SK-N-SH (cell line): ENCODE data around the gene CHRND.

ENCODE experiments used
- CTCF ChIP-seq: fragments of 200-600 bp; sonication (generic); IDR thresholded peaks from 2 replicates; pipeline ENCODE4 v1.6.1; 2017; ENCODE audit warnings: antibody characterized with exemption, mild to moderate bottlenecking, moderate library complexity
- EZH2phosphoT487 ChIP-seq: fragments of 200-600 bp; sonication (generic); IDR thresholded peaks from 2 replicates; pipeline ENCODE4 v1.6.1; 2017; ENCODE audit warnings: low read depth, mixed run types, mild to moderate bottlenecking, antibody characterized with exemption, moderate library complexity, borderline replicate concordance
- FOXM1 ChIP-seq: IDR thresholded peaks from 2 replicates; pipeline ENCODE4 v1.4.0; 2012; ENCODE audit warnings: low read depth, mild to moderate bottlenecking
- GABPA ChIP-seq: IDR thresholded peaks from 2 replicates; pipeline ENCODE4 v1.4.0; 2012; ENCODE audit warnings: low read depth, mild to moderate bottlenecking
- NRF1 ChIP-seq: IDR thresholded peaks from 2 replicates; pipeline ENCODE4 v1.6.1; 2012; ENCODE audit warnings: low read depth, mild to moderate bottlenecking, low read length
- RAD21 ChIP-seq: IDR thresholded peaks from 2 replicates; pipeline ENCODE4 v1.6.1; 2012; ENCODE audit warnings: mild to moderate bottlenecking, low read length
- TAF1 ChIP-seq: IDR thresholded peaks from 2 replicates; pipeline ENCODE4 v1.6.1; 2012; ENCODE audit warnings: low read depth, mild to moderate bottlenecking, low read length, moderate library complexity, borderline replicate concordance
- YY1 ChIP-seq: IDR thresholded peaks from 2 replicates; pipeline ENCODE4 v1.4.0; 2012; ENCODE audit warnings: low read depth, mild to moderate bottlenecking
- TF ChIP-seq, protein P1 (sequence below): IDR thresholded peaks from 2 replicates; pipeline ENCODE4 v1.6.1; 2012; ENCODE audit warnings: mild to moderate bottlenecking, low read depth, low read length, moderate library complexity

DNA sequence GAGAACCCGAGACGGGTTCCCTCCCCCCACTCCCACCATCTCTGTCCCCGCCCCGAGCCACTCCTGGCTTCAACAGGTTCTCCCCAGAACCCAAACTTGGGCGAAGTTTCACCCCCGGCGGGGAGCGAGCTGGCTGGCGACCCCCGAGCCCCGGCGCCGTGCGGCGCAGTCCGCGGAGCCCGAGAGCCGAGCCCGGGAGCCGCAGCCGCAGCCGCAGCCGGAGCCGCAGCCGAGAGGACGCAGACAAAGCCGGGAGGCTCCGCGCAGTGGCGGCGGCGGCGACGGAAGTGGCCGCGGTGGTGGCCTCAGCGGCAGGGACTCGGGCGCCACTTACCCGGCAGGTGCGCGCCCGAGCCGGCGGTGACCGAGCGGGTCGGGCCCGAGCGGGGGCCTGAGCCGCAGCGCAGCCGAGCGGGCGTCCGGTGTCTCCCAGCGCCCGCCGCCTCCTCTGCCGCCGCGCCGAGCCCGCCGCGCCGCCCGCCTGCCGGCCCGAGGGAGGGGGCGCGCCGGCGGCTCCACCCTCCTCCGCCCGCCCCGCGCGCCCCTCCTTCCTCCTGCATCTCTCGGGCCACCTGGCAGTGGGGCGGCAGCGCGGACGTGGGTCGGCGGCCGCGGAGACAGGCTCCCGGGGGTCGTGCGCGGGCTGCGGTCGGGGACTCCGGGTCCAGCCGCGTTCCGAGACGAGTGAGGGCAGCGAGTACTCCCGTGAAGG, 38.4 kb upstream of the CHRND start, which contains the start of gene ECEL1:
- TF ChIP-seq CTCF (no peak), NRF1 (no peak), RAD21 (no peak), EZH2phosphoT487 (no peak), GABPA (no peak), TAF1 (no peak), FOXM1 (no peak), YY1 (no peak)
- TF ChIP-seq, protein P1, sequence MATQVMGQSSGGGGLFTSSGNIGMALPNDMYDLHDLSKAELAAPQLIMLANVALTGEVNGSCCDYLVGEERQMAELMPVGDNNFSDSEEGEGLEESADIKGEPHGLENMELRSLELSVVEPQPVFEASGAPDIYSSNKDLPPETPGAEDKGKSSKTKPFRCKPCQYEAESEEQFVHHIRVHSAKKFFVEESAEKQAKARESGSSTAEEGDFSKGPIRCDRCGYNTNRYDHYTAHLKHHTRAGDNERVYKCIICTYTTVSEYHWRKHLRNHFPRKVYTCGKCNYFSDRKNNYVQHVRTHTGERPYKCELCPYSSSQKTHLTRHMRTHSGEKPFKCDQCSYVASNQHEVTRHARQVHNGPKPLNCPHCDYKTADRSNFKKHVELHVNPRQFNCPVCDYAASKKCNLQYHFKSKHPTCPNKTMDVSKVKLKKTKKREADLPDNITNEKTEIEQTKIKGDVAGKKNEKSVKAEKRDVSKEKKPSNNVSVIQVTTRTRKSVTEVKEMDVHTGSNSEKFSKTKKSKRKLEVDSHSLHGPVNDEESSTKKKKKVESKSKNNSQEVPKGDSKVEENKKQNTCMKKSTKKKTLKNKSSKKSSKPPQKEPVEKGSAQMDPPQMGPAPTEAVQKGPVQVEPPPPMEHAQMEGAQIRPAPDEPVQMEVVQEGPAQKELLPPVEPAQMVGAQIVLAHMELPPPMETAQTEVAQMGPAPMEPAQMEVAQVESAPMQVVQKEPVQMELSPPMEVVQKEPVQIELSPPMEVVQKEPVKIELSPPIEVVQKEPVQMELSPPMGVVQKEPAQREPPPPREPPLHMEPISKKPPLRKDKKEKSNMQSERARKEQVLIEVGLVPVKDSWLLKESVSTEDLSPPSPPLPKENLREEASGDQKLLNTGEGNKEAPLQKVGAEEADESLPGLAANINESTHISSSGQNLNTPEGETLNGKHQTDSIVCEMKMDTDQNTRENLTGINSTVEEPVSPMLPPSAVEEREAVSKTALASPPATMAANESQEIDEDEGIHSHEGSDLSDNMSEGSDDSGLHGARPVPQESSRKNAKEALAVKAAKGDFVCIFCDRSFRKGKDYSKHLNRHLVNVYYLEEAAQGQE = no peak
